ENCODE data around the gene LSM2.
"Not testable (repeated sequence)": the region's sequence is repeated elsewhere in the genome, so short reads cannot be mapped to it uniquely, and the experiment has no call there.

LSM2 gene

GRCh38 chr6:31826793-31827285, 20.1 kb upstream of the LSM2 start:
- DNase-seq: peak; percentile 62

- DNase-seq: no peak
Measured at GRCh38 chr6:31825553-31825952, 18.8 kb upstream of the LSM2 start.

GRCh38 chr6:31823592-31824196, 16.9 kb upstream of the LSM2 start:
- DNase-seq: not testable (repeated sequence)

- DNase-seq: peak; percentile 84
Measured at GRCh38 chr6:31822036-31822821, 15.5 kb upstream of the LSM2 start.

- peak; percentile 73 for DNase-seq
Measured at GRCh38 chr6:31821301-31822035, 14.7 kb upstream of the LSM2 start.

- DNase-seq: not testable (repeated sequence)
Measured at GRCh38 chr6:31820399-31820798, 13.6 kb upstream of the LSM2 start.

GRCh38 chr6:31819871-31820299, 13.1 kb upstream of the LSM2 start:
- no peak for DNase-seq

- not testable (repeated sequence) for DNase-seq
Measured at GRCh38 chr6:31817929-31818511, 11.3 kb upstream of the LSM2 start.

GRCh38 chr6:31817133-31817928, 10.6 kb upstream of the LSM2 start:
- DNase-seq: not testable (repeated sequence)

GRCh38 chr6:31815025-31815838, 8.5 kb upstream of the LSM2 start, which contains the start of the genes HSPA1A and HSPA1L:
HSPA1A (plus strand) TSS chr6:31815543; CDS start chr6:31815757, 214 bp downstream.
HSPA1L (minus strand) TSS chr6:31815283; CDS start chr6:31811972, 3,311 bp downstream.
- peak; percentile 93 for DNase-seq

- DNase-seq: peak; percentile 90
Measured at GRCh38 chr6:31814677-31815024, 7.9 kb upstream of the LSM2 start.

- no peak for DNase-seq
Measured at GRCh38 chr6:31813465-31813849, 6.7 kb upstream of the LSM2 start.

GRCh38 chr6:31811645-31812044, 4.9 kb upstream of the LSM2 start:
- no peak for DNase-seq

- not testable (repeated sequence) for DNase-seq
Measured at GRCh38 chr6:31808599-31808998, 1.8 kb upstream of the LSM2 start.

- no peak for DNase-seq
Measured at GRCh38 chr6:31805939-31806469, 762 bp downstream of the LSM2 start.

- not testable (repeated sequence) for DNase-seq
Measured at GRCh38 chr6:31801031-31801927, 5.5 kb downstream of the LSM2 start.

GRCh38 chr6:31799781-31800180, 7.0 kb downstream of the LSM2 start:
- DNase-seq: no peak

- peak; percentile 69 for DNase-seq
Measured at GRCh38 chr6:31797588-31797987, 9.2 kb downstream of the LSM2 start.

GRCh38 chr6:31796993-31797385, 9.8 kb downstream of the LSM2 start:
- DNase-seq: no peak
